Measurements from ENCODE around the gene ELK1.

The ELK1 gene

GRCh38 chrX:47586043-47586787, 64.1 kb downstream of the ELK1 start:
- DNase-seq (ENCODE audit: extremely low read depth, insufficient read length), result no peak
- H3K27me3 ChIP-seq (replicated peaks; ENCODE audit: control insufficient read depth, insufficient read depth, low read length), result no peaks in the 10 kb centered on the region; the same call in 1 of the 2 replicates
- no peak overlapping the region for H3K4me3 ChIP-seq (replicated peaks; ENCODE audit: low read depth, low read length)
- no peak for TF ChIP-seq CTCF (IDR thresholded peaks at IDR 0.05; ENCODE audit: insufficient read depth, low read length, poor library complexity, severe bottlenecking)
- H3K36me3 ChIP-seq (ENCODE audit: control insufficient read depth, insufficient read depth, low read length), result peaks cover 2% of the 10 kb centered on the region; the same call in 1 of the 2 replicates
